ENCODE measurements around the gene TXNDC11.

The TXNDC11 gene

DNA sequence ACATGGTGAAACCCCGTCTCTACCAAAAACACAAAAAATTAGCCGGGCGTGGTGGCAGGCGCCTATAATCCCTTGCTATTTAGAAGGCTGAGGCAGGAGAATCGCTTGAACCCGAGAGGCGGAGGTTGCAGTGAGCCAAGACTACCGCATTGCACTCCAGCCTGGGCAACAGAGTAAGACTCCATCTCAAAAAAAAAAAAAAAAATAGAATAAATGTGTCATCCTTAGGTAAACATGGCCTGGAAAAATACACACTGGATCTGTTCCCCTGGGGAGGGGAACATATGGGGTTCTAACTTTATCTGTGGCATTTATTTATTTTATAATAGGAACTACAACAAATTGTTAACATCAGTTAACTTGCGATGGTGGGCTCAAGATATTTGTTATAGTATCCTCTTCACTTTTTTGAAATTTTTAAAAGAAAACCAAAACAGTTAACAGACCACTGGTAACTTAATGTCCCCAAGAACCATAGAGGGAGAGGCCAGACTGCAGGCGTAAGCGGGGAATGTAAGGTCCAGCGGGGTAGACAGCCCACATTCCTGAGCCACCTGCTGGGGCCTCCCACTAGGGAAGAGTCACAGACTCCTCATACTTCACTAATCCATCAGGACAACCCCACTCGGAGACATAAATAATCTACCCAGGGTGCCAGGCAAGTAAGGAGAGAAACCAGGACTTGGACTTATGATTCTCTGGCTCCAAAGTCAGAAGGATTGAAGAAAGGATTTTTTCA lies 12.5 kb upstream of the TXNDC11 start:
- DNase-seq (ENCODE audit: low read depth in 2 of 2): no peak

DNA sequence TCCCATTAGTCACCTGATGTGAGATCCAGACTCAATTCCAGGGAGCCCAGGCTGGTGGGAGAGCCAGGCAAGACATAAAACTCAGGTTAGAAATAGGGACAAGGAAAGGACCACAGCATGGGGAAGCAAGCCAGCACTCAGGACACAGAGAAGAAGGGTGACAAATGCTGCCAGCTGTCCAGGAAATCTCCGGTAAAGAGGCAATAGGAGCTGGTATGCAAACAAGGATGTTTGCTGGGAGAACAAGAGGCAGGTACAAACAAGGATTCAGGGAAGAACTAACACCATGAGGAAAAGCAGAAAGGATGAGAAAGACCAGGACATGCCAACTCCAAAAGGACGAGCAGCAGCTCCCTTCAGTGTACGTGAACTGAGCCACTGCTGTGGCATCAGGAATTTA lies 10.2 kb upstream of the TXNDC11 start:
- DNase-seq (ENCODE audit: low read depth in 2 of 2): no peak

DNA sequence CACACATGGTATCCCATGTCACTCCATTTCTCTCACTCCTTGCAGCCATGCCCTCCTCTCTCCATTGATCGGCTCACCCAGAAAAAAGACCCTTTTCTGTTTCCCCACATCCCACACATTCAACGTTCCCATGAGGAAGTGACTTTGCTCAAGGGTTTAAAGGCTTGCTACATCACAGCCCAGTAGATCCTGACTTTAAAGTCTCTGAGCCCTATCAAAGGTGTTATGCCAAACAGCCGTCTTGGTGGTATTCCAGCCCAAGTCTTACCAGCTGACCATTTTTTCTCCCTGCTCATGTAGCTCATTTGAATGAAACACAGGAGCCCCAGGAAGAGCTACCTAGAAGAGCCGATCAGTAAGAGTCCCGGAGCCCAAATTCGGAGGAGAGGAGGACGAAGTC lies 7.4 kb upstream of the TXNDC11 start:
- no peak for DNase-seq (ENCODE audit: low read depth in 2 of 2)

DNA sequence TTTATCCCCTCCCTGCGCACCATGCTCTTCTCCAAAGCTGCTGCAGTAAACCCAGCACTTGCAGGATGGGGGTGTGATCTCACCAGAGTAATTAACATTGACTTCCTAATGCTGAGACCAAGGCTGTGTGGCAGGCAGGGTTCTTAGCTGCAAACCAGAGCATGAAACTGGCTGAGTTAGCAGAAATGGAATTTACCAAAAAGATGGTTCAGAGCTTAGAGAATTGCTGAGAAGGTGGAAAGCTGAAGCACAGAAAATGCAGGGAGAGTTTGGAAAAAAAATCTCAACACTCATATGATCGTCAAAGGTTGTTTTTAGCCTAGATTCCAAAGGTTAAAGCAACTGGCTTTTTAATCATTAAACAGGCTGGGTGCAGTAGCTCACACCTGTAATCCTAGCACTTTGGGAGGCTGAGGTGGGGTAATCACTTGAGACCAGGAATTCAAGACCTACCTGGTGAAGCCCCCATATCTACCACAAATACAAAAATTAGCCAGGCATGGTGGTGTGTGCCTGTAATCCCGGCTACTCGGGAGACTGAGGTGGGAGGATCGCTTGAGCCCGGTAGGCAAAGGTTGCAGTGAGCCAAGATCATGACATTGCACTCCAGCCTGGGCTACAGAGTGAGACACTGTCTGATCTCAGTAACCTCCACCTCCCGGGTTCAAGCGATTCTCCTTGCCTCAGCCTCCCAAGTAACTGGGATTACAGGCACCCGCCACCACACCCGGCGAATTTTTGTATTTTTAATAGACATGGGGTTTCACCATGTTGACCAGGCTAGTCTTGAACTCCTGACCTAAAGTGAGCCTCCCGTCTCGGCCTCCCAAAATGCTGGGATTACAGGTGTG lies 6.0 kb upstream of the TXNDC11 start:
- DNase-seq (ENCODE audit: low read depth in 2 of 2): no peak

DNA sequence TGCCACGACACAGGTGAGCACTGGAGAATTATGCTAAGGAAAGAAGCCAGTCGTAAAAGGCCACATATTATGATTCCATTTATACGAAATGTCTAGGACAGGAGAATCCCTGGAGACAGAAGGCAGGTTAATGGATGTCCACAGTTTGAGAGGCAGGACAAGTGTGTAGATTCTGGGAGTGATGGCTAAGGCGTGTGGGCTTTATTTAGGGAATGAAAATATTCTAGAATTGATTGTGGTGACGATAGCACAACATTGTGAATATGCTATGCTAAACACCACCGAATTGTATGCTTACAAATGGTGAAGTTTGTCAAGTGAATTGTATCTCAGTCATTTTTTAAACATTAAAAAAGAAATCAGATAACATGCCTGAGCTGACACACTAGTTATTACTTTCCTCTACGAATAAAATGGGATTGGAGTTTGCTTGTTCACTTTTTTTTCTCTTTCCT lies 5.3 kb upstream of the TXNDC11 start:
- no peak for DNase-seq (ENCODE audit: low read depth in 2 of 2)

DNA sequence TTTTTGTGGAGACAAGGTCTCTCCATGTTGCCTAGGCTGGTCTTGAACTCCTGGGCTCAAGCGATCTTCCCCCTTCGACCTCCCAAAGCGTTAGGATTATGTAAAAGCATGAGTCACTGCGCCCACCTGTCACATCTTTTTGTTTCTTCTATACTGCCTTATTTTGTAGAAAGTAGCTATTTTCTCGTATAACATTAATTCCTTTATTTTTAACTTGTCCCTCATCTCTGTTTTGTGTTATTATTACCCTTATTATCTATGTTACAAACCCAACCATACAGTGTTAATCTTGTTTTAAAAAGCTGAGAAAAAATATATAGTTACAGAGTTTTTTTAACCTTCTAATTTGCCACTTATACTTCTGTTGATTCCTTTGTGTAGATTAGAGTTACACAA lies 1.4 kb upstream of the TXNDC11 start:
- no peak for DNase-seq (ENCODE audit: low read depth in 2 of 2)

DNA sequence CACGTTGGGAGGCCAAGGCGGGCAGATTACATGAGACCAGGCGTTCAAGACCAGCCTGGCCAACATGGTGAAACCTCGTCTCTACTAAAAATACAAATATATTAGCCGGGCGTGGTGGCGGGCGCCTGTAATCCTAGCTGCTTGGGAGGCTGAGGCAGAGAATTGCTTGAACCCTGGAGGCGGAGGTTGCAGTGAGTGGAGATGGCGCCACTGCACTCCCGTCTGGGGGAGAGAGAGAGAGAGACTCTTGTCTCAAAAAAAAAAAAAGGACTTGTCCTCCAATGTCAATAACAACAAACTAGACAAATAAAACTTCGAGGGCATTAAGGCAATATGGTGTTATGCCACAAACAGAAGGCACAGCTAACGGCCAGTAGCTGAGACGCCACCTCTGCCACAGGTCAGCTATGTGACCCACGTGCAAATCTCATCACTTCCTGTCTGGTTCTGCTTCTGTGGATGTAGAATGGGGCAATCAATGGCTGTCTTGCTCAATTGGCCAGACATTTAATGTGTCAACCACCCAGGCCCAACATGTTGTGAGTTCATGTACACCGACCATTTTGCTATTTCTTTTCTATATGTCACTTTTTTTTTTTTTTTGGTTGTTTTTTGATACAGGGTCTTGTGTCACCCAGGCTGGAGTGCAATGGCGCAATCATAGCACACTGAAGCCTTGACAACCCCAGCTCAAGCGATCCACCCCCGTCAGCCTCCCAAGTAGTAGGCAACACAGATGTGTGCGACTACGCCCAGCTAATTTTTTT lies 834 bp upstream of the TXNDC11 start:
- DNase-seq (ENCODE audit: low read depth in 2 of 2): peak in 1 of 2 donors; percentile 3

DNA sequence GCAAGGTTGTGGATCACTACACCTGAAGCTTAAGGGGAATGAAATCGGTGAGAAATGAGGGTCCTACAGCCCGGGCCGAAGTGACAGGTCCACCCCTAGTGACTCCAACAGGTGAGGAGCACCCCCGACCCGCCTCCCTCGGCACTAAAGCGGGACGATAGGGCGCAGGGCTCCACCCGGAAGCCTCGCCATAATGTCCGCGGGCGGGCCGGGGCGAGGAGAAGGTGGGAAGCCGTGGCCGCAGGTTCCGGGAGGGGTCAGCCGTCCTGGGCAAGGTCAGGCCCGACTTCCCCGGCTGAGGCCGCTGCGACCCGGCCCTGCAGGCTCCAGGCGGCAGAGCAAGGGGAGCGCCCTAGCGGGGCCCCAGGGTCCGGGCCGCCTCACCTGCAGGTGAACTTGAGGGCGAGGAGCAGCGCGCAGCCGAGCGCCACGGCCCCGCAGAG lies 543 bp downstream of the TXNDC11 start:
- peak in 1 of 2 donors; percentile 26 for DNase-seq (ENCODE audit: low read depth in 2 of 2)

DNA sequence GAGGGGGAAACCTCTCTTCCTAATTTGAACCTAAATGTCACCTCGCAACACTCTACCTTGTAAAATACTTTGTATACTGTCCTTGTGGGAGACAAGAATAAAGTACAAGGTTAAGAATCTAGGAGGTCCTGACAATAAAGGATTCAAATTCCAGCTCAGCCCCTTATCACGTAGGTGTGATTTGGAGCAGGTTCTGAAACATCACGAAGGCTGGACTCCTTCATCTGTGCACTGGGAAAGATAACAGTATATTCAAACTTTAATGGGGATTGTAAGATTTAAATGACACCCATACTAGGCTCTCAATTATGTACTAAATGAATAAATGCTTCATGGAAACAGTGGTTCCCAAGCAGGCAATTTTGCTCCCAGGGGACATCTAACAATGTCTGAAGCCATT lies 2.1 kb downstream of the TXNDC11 start:
- DNase-seq (ENCODE audit: low read depth in 2 of 2): no peak

DNA sequence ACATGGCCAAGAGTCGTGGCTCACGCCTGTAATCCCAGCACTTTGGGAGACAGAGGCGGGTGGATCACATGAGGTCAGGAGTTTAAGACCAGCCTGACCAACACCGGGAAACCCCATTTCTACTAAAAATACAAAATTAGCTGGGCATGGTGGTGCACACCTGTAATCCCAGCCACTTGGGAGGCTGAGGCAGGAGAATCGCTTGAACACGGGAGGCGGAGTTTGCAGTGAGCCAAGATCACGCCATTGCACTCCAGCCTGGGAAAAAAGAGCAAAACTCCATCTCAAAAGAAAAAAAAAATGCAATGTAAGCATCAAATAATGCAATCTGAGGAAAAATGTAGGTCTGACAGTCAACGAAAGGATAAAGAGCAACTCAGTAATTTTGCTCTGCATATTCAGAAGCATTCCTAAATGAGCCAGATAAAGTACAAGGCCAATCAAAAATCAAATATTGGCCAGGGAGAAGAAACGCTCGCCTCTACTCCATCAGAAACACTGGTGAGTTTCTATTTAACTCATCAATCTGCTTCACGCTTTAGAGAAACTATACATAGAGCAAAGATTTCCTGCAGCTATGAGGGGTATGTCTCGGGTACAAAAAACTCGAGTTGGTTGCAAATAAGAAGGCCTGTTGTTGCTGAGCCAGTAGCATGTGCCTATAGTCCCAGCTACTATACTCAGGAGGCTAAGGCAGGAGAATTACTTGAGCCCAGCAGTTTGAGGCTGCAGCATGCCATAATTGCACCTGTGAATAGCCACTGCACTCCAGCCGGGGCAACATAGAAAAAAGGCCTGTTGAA lies 3.7 kb downstream of the TXNDC11 start:
- DNase-seq (ENCODE audit: low read depth in 2 of 2): no peak

DNA sequence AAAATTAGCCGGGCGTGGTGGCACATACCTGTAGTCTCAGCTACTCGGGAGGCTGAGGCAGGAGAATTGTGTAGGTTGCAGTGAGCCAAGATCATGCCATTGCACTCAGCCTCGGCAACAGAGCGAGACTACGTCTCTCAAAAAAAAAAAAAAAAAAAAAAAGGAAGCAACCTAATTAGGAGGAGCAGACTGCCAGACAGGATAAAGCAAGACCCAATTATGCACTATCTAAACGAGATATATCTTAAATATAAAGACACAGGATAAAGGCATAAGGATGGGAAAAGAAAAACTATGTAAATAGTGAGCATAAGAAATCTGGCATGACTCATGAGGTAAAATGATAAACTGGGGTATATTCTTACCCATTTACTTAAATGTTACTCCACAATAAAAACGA lies 4.9 kb downstream of the TXNDC11 start:
- DNase-seq (ENCODE audit: low read depth in 2 of 2): no peak

DNA sequence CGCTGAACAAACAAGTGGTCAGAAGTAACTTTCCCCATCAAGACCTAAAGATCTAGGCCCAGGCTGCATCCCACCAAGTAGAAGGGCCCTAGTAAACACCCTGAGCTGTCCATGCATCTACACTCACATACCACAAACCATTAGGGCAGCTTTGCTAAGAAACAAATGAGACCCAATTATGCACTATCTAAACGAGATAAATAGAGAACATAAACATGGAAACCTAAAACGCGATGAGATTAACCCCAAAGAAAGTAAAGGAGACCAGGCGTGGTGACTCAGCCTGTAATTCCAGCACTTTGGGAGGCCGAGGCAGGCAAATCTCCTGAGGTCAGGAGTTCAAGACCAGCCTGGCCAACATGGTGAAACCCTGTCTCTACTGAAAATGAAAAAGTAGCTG lies 5.8 kb downstream of the TXNDC11 start:
- DNase-seq (ENCODE audit: low read depth in 2 of 2): no peak

DNA sequence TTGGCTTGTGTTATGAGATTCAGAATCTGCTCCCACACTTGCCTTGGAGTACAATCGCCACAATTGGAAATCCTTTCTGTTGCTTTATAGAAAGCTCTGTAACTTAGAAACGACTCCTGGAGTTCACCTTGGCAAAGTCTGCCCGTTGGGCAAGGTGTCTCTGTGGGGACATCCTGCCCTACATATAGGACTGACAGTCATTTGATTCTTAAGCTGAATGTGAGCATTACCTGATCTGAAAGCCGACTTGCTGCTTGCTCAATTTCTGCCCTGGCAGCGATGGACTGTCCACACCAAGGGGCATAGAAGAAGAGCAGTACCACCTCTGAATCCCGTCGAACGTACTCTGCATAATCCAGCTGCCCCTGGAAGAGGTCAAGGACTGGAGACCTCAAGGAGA lies 6.9 kb downstream of the TXNDC11 start:
- no peak for DNase-seq (ENCODE audit: low read depth in 2 of 2)

DNA sequence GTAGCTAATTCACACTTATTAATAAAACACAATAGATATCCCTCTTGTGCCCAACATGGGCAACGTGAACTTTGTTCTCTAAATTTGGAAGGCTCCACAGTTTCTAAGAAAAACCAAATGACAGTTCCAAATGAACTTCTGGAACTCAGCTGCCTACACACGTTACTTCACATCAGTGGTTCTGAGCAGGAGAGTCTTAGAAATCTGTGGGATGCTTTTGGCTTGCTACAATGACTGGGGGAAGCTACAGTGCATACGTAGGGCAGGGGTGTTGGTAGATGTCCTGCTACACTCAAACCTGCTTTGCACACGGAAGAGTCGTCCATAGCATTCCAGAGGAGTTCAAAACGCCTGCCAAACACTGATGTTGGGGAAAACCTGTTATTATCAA lies 8.0 kb downstream of the TXNDC11 start:
- no peak for DNase-seq (ENCODE audit: low read depth in 2 of 2)

DNA sequence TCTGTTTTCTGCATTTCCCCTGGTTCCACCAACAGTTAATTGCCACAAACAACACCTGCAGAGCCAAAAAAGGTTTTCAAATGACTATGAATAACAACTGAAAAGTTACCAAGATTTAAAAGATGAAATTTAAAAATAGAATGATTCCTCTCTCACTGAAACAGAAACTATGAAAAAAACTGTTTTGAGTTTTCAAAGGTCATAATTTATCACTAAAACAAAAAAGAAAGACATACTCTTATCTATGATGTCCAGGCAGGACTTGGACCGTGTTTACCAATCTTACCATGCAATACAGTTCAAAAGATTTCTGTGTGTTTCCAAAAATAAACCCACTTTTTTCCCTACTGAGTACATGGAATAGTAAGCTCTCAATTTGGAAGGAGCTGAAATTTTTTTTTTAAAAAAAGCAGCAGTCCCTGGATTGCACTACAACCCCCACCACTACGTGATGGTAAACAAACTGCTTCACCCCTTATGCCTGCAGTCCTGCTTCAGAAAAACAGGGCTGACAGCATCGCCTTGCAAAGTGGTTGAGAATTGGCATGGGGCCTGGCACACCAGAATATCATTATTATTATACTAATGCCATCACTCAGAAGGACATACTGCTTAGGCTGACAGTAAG lies 8.5 kb downstream of the TXNDC11 start:
- DNase-seq (ENCODE audit: low read depth in 2 of 2): no peak

DNA sequence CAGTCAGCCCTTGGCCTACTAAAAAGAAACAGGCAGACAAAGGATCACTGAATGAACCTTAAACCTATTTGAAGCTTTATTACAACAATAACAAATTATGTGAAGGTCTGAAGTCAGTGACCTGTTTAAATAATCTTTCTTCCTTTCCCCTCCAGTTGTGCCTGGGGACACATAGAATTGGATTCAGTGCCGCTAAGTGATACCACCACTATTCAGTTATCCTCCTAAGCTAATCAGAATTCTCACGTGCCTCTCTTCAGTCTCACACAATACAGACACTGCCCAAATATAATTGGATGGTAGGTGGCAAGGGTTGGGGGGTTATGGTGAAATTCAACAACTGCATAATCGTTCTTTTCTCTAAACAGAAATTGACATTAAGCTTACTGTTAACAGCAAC lies 11.4 kb downstream of the TXNDC11 start:
- no peak for DNase-seq (ENCODE audit: low read depth in 2 of 2)

DNA sequence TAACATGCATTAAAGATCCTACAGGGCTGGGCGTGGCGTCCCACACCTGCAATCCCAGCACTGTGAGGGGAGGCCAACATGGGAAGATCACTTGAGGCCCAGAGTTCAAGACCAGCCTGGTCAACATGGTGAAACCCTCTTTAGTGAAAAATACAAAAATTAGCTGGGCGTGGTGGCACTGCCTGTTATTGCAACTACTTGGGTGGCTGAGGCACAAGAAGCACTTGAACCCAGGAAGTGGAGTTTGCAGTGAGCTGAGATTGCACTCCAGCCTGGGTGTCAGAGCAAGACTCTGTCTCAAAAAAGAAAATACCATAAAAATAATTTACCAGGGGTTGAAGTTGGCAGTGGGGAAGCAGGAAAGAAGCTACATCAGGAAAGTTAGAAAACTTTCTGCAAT lies 12.9 kb downstream of the TXNDC11 start:
- DNase-seq (ENCODE audit: low read depth in 2 of 2): no peak

DNA sequence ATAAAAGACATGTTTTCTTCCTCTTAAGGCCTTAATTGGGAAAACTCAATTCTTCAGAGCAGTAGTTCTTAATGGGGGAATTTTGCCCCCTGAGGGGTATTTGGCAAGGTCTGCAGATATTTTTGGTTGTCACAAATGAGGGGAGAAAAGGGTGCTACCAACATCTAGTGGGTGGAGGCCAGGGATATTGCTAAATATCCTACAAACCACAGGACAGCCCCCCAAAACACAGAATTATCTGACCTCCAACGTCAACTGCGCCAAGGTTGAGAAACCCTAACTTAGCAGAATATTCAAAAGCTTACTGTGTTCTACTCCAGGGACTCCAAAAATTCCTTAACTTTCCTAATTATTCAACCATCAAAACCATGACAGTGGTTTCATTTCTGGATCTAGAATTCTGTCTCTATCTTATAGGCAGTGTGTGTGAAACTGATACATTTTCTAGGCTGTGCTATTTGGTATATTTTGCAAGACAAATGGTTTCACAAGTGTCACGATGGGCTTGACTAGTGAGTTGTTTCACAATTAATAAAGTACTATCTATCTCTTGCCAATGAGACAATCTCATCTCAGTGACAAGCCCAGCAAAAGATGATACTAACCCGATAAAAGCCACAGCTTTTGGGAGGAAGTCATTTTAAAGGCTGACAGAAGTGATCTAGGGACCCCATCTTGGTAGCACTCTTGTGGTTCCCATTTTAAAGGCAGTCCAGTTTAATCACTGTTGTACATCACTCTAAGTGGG lies 14.7 kb downstream of the TXNDC11 start:
- DNase-seq (ENCODE audit: low read depth in 2 of 2): no peak

DNA sequence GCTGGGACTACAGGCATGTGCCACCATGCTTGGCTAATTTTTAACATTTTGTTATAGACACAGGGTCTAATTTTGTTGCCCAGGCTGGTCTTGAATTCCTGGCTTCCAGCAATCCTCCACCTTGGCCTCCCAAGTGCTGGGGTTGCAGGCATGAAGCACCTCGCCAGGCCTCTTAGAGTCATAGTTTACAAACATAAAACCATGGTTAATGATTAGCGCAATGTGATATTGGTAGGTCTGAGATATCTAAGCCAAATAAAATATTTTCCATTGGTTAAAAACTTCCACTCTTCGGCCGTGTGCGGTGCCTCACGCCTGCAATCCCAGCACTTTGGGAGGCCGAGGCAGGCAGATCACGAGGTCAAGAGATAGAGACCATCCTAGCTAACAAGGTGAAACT lies 16.6 kb downstream of the TXNDC11 start:
- no peak for DNase-seq (ENCODE audit: low read depth in 2 of 2)

DNA sequence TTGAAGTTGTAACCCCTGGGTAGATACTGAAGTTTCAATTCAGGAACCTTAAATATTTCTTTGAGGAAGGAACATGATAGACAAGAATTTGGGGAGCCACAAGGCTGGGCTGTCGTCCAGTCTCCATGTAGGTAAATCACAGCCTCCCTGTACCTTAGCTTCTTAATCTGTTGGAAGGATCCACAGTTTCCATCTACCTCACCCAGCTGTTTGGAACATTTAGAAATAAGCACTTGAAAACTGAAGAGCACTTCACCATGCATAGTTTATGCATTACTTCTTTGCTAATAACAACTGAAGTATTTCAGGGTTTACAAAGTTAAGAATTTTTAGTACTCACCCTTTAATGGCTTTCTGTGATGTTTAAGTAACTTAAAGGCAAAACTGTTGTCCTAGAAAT lies 17.2 kb downstream of the TXNDC11 start:
- DNase-seq (ENCODE audit: low read depth in 2 of 2): no peak

DNA sequence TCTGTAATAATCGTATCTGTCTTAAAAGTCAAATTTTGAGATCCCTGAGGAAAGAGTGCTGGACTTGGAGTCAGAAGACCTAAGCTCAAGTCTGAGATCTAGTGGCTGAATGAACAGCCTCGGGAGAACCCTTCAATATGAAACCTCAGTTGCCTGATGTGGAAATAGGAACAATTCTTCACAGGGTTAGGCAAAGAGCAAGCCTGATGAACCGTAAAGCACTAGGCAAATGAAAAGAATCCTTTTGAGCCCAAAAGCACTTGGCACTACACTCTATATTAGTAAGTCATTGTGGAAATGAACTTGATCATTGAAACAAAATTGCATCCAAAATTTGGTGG lies 20.2 kb downstream of the TXNDC11 start:
- no peak for DNase-seq (ENCODE audit: low read depth in 2 of 2)

All from stimulated activated CD8-positive, alpha-beta memory T cell treated with anti-CD3 and anti-CD28 coated beads, Interleukin-2, amount 100 ng/mL, for 1 hour (primary cell).